GM12865 (cell line): ENCODE results near the gene SMIM8.

Source experiments
- DNase-seq: peaks from one replicate; pipeline ENCODE4 v3.0.0; 2010; ENCODE audit warnings: low read depth
- H3K4me3 ChIP-seq: 2 replicates; pipeline ENCODE4 v1.5.1; 2011; ENCODE audit warnings: mild to moderate bottlenecking, low read depth, low read length, control low read depth
- CTCF ChIP-seq: IDR thresholded peaks from 2 replicates; pipeline ENCODE4 v1.5.1; 2011; ENCODE audit warnings: low read length, control low read depth, low read depth, inconsistent platforms; ENCODE audit not compliant: insufficient read depth; ENCODE audit errors: missing control alignments

SMIM8 gene

DNA sequence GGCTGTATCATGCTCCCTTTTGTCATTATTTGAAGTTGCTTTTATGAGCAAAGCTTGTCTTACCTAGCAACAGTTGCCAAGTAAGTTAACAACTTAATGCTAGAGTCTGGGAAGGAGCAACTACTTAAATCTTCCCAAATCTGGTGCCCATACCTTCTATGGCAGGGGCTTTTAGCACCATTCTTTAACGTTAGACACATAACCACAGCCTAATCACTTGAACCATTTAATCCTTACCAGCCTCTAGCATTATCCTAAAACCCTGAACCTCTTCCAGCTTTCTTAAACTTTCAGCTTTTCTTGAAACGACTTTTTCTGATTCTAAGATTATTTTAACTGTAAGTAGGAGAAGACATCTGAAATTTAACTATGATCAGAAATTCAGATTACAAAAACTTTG lies 22.3 kb downstream of the SMIM8 start, which contains the start of gene C6orf163:
TSS of gene C6orf163 (plus strand) at position 83 of the 400 bp plus-strand sequence. CDS start at position 370, 287 bp downstream.
- no peak within 1 kb of the TSS for H3K4me3 ChIP-seq
- DNase-seq = no peak
- no peak for TF ChIP-seq CTCF

- H3K4me3 ChIP-seq = no peak overlapping the region
- DNase-seq = no peak
- TF ChIP-seq CTCF = no peak
Measured at GRCh38 chr6:87346700-87347099, 24.3 kb downstream of the SMIM8 start.

DNA sequence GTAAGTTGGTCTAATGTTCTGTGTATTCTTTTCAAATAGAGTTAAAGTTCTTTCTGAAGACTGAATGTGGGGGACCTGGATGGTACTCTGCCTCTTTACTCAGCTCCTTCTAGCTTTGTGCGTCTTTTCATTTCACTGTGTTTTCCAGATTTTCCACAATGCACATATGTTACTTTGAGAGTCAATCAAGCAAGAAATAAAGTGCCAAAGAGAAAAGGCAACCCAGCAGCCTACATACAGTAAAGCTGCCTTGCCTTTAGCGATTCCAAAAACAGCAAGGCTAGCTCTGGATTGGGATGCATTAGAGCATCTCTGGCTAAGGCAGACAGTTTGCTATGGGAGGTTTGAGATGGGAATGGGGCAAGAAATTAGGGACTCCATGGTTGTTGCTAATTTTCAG lies 27.5 kb downstream of the SMIM8 start:
- no peak overlapping the region for H3K4me3 ChIP-seq
- TF ChIP-seq CTCF = no peak
- DNase-seq = no peak

- no peak for DNase-seq
- TF ChIP-seq CTCF = no peak
Measured at GRCh38 chr6:87350516-87350915, 28.1 kb downstream of the SMIM8 start.

DNA sequence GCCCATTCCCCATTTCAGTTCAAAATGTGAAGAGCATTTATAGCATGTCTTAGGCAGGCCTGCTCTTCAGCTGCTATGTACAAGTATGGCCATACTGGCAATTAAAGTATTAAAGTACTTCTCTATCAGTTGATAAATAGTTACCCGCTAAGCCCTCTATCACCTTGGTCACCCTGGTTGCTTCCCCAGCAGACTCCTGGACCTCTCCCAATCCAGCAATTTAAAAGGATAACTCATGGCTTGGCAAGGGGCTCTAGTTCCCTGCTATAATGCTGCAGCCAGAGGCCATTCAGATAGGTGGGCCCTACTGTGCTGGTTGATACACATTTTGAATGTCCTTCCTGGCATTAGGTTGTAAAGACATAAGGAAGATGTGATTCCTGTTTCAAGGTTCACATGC lies 29.2 kb downstream of the SMIM8 start:
- no peak for TF ChIP-seq CTCF
- H3K4me3 ChIP-seq = no peak overlapping the region
- no peak for DNase-seq

More at GRCh38 chr6:87350516-87350915, 28.1 kb downstream of the SMIM8 start:
- H3K4me3 ChIP-seq = no peak overlapping the region

GRCh38 chr6:87356181-87356580 lies 33.8 kb downstream of the SMIM8 start:
- H3K4me3 ChIP-seq = no peak overlapping the region
- TF ChIP-seq CTCF = no peak

GRCh38 chr6:87357479-87358196 lies 35.2 kb downstream of the SMIM8 start:
- no peak for DNase-seq
- H3K4me3 ChIP-seq = no peak overlapping the region
- TF ChIP-seq CTCF = no peak

More at GRCh38 chr6:87356181-87356580, 33.8 kb downstream of the SMIM8 start:
- DNase-seq = no peak
